Progenitor cell of endocrine pancreas (in vitro differentiated cells): ENCODE data around the gene SYTL3. TPM values are rescaled to one million over a fixed set of nuclear protein-coding genes. Genes with fewer than 3 reads are reported as not detected.
A peak's percentile ranks its signal among the peaks of the same experiment; 100 is the strongest.

ENCODE experiments used
- DNase-seq: peaks from one replicate; pipeline ENCODE4 v3.0.0; 2021; ENCODE audit warnings: low spot score; ENCODE audit not compliant: unreplicated experiment
- H3K27ac Mint-ChIP-seq: 2 replicates; pipeline ENCODE4 v1.8.0; 2021; ENCODE audit warnings: mild to moderate bottlenecking, moderate library complexity, mixed read lengths
- H3K27me3 Mint-ChIP-seq: 2 replicates; pipeline ENCODE4 v1.8.0; 2021; ENCODE audit warnings: mixed read lengths
- H3K36me3 Mint-ChIP-seq: 2 replicates; pipeline ENCODE4 v1.8.0; 2022; ENCODE audit warnings: mixed read lengths; ENCODE audit not compliant: insufficient read depth
- H3K4me1 Mint-ChIP-seq: 2 replicates; pipeline ENCODE4 v1.8.0; 2021; ENCODE audit warnings: low read depth, mixed read lengths
- H3K4me3 Mint-ChIP-seq: 2 replicates; pipeline ENCODE4 v1.8.0; 2021; ENCODE audit warnings: low read depth, mild to moderate bottlenecking, moderate library complexity, mixed read lengths
- H3K9me3 Mint-ChIP-seq: 2 replicates; pipeline ENCODE4 v1.8.0; 2021; ENCODE audit warnings: low read depth, mixed read lengths
- CTCF ChIP-seq: fragments of 200-600 bp; sonication (generic); IDR thresholded peaks from one replicate; pipeline ENCODE4 v1.5.0; 2021; ENCODE audit warnings: antibody characterized with exemption, mild to moderate bottlenecking; ENCODE audit not compliant: unreplicated experiment
- total RNA-seq: library from RNA; stranded (reverse); gene quantifications from 2 replicates; pipeline ENCODE4 v1.2.1, GENCODE V29; 2021

The SYTL3 gene
- total RNA-seq, 1 donor from 2014 or later = 2.1 TPM

- DNase-seq = no peak
- H3K27me3 Mint-ChIP-seq = no peaks in the 10 kb centered on the region
- TF ChIP-seq CTCF = no peak
- H3K36me3 Mint-ChIP-seq = no peaks in the 10 kb centered on the region
- peaks cover 7% of the 10 kb centered on the region for H3K4me1 Mint-ChIP-seq
- H3K27ac Mint-ChIP-seq = no peak overlapping the region
- H3K9me3 Mint-ChIP-seq = no peaks in the 10 kb centered on the region
- H3K4me3 Mint-ChIP-seq = no peak overlapping the region
Measured at GRCh38 chr6:158744986-158745430, 95.2 kb downstream of the SYTL3 start.

- H3K27ac Mint-ChIP-seq = no peak overlapping the region
- DNase-seq = no peak
- no peaks in the 10 kb centered on the region for H3K27me3 Mint-ChIP-seq
- TF ChIP-seq CTCF = no peak
- no peaks in the 10 kb centered on the region for H3K36me3 Mint-ChIP-seq
- no peak overlapping the region for H3K4me3 Mint-ChIP-seq
- peaks cover 11% of the 10 kb centered on the region for H3K4me1 Mint-ChIP-seq
- no peaks in the 10 kb centered on the region for H3K9me3 Mint-ChIP-seq
Measured at GRCh38 chr6:158751224-158751623, 101.4 kb downstream of the SYTL3 start.

- TF ChIP-seq CTCF = no peak
- no peak for DNase-seq
- peak overlapping the region; percentile 87 for H3K27ac Mint-ChIP-seq
- no peaks in the 10 kb centered on the region for H3K36me3 Mint-ChIP-seq
- H3K4me1 Mint-ChIP-seq = peaks cover 11% of the 10 kb centered on the region
- no peaks in the 10 kb centered on the region for H3K9me3 Mint-ChIP-seq
- H3K4me3 Mint-ChIP-seq = no peak overlapping the region
- H3K27me3 Mint-ChIP-seq = no peaks in the 10 kb centered on the region
Measured at GRCh38 chr6:158751921-158752320, 102.1 kb downstream of the SYTL3 start.

- no peak overlapping the region for H3K27ac Mint-ChIP-seq
- no peak overlapping the region for H3K4me3 Mint-ChIP-seq
- no peak for TF ChIP-seq CTCF
- H3K4me1 Mint-ChIP-seq = peaks cover 15% of the 10 kb centered on the region
- H3K27me3 Mint-ChIP-seq = peaks cover 3% of the 10 kb centered on the region
- no peaks in the 10 kb centered on the region for H3K36me3 Mint-ChIP-seq
- no peak for DNase-seq
- H3K9me3 Mint-ChIP-seq = no peaks in the 10 kb centered on the region
Measured at GRCh38 chr6:158752613-158753012, 102.8 kb downstream of the SYTL3 start.

- H3K27me3 Mint-ChIP-seq = peaks cover 3% of the 10 kb centered on the region
- TF ChIP-seq CTCF = no peak
- no peak for DNase-seq
Measured at GRCh38 chr6:158753811-158754210, 104.0 kb downstream of the SYTL3 start.

More at GRCh38 chr6:158753811-158754210, 104.0 kb downstream of the SYTL3 start:
- no peak overlapping the region for H3K27ac Mint-ChIP-seq
- no peak overlapping the region for H3K4me3 Mint-ChIP-seq
- no peaks in the 10 kb centered on the region for H3K36me3 Mint-ChIP-seq
- H3K4me1 Mint-ChIP-seq = peaks cover 21% of the 10 kb centered on the region
- no peaks in the 10 kb centered on the region for H3K9me3 Mint-ChIP-seq
